ENCODE data around the gene RASSF5.

Gene RASSF5

GRCh38 chr1:206547104-206547503 is 39.8 kb downstream of the RASSF5 start:
- no peak for DNase-seq (ENCODE audit: low read depth in 2 of 2)

- no peak for DNase-seq (ENCODE audit: low read depth in 2 of 2)
Measured at GRCh38 chr1:206550446-206550845, 43.1 kb downstream of the RASSF5 start.

DNA sequence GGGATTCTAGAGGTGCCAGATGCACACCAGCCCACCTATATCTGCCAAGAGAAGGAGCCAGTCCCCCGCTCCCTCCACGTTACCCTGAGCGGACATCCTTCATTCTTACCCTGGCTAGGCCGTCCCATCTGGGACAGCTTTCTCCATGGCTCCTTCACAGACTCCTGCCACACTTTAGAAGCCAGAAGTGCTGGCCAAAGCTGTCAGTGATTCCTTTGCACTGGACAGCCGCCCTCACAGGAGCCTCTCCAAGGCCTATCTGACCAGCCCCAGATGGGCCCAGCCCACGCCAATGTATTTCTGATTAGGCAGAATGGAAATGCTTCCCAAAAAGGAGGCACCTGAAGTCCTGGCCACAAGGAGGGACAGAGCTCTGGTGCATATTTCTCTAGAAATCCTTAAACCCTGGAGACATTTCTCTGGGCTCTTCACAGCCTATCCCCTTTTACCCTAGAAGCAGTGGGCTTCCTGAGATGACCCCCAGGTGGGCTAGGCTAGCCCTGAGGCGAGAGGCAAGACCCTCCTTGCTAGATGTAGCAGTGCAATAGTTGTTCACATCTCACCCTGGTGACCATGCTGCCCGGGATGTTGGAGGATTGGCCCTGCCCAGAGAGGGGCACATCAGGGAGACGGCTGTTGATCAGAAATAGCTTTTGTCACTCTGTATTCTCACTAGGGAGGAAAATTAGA is 44.1 kb downstream of the RASSF5 start:
- no peak for DNase-seq (ENCODE audit: low read depth in 2 of 2)

GRCh38 chr1:206551986-206552326 is 44.6 kb downstream of the RASSF5 start:
- peak; percentile 52 to 59 for DNase-seq (ENCODE audit: low read depth in 2 of 2)

- DNase-seq (ENCODE audit: low read depth in 2 of 2), result no peak
Measured at GRCh38 chr1:206554211-206554610, 46.9 kb downstream of the RASSF5 start.

GRCh38 chr1:206554701-206555472 is 47.6 kb downstream of the RASSF5 start:
- DNase-seq (ENCODE audit: low read depth in 2 of 2), result no peak

GRCh38 chr1:206555473-206555935 is 48.2 kb downstream of the RASSF5 start:
- DNase-seq (ENCODE audit: low read depth in 2 of 2), result no peak

DNA sequence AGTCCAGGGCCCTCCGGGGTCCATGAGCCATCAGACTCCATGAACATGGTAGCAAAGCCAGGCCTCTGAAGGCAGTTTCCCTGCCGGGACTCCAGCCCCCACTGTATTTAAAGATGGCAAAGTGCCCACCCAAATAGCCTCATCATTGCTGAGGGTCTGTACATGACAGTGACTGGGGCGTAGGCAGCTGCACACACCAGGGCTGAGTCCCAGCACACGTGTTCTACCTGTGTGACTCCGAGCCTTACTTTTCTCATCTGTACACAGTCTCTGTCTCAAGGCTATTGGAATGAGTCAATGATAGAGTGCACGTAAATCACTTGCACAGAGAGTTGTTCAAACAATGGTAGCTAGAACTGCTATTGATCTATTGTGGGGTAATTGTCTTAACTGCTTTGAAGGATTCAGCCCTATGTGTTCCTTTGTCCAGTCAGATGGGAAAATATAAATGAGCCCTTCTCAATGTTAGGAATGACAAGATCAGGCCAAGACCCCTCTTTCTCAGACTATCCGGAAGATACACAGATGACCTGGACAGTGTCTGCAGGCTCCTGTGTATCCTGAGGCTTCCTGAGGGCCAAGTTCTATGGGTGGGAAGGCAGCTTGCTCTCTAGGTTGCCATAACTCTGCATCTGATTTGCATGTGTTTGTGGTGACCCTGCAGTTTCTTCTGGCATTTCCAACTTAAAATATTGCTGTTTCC is 48.9 kb downstream of the RASSF5 start:
- DNase-seq (ENCODE audit: low read depth in 2 of 2), result no peak

- peak; percentile 72 to 85 for DNase-seq (ENCODE audit: low read depth in 2 of 2)
Measured at GRCh38 chr1:206556750-206557635, 49.7 kb downstream of the RASSF5 start.

GRCh38 chr1:206557636-206558473 is 50.5 kb downstream of the RASSF5 start:
- no peak for DNase-seq (ENCODE audit: low read depth in 2 of 2)

- DNase-seq (ENCODE audit: low read depth in 2 of 2), result no peak
Measured at GRCh38 chr1:206558794-206559671, 51.7 kb downstream of the RASSF5 start.

GRCh38 chr1:206559672-206559995 is 52.3 kb downstream of the RASSF5 start:
- DNase-seq (ENCODE audit: low read depth in 2 of 2), result no peak

GRCh38 chr1:206560007-206560716 is 52.8 kb downstream of the RASSF5 start:
- no peak for DNase-seq (ENCODE audit: low read depth in 2 of 2)

DNA sequence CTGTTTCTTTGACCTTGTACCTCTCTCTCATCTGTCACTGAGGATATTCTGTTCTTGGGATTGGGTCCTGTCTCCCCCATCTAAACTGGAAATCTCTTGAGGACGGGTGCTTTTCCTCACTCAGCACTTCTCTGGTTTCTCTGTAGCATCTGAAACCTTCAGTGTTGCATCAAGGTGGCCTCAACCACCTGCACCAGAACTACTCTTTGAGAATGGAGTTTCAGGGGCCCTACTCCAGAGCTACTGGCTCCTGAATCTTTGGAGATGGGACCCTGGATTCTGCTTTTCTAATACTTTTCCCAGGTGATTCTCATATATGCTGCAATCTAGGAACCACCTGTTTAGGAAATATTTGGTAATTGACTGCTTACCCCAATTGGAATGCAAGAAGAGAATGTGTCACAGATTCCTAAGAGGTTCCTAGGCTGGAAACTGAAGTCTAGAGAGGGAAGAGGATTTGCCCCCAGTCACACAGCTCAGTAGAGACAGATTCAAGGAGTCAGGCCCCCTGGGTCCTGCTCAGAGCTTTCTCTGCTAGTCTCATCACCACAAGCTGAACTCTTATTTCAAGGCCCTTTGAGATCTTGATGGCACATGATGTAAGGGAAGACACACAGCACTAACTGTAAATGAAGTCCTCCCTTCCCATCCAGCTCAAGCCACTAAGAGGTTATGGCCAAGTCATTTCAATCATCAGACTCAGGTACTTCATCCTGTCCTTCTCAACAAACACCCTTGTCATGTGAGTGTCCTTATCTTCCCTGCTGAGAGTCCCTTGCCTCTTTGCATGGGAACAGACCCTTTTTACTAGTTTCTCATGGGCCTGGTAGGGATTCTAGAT is 56.3 kb downstream of the RASSF5 start:
- DNase-seq (ENCODE audit: low read depth in 2 of 2), result no peak

- no peak for DNase-seq (ENCODE audit: low read depth in 2 of 2)
Measured at GRCh38 chr1:206565995-206566394, 58.7 kb downstream of the RASSF5 start.

- no peak for DNase-seq (ENCODE audit: low read depth in 2 of 2)
Measured at GRCh38 chr1:206566999-206567398, 59.7 kb downstream of the RASSF5 start.

DNA sequence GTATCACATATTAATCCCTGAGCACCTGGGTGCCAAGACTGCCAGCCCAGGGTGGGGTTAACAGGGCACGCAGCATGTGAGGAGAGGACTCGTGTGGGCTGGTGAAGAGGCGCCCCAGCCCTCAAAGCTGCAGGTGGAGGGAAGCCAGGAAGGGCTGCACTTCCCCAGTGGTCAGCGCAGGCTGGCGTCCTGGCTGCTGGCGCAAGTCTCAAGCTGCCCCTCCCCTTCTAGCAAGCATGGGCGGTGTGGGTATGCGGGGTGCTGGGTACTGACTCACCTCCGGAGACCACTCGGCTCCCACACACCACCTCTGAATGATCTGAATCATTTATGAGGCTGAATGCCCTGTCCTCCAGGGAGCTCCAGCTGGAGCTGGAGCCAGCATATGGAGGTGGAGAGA is 60.9 kb downstream of the RASSF5 start:
- DNase-seq (ENCODE audit: low read depth in 2 of 2), result no peak

GRCh38 chr1:206568779-206569352 is 61.5 kb downstream of the RASSF5 start:
- DNase-seq (ENCODE audit: low read depth in 2 of 2), result no peak
